GM21360 (cell line): ENCODE results near the gene IFI30.
"Not testable (repeated sequence)": the region's sequence is repeated elsewhere in the genome, so short reads cannot be mapped to it uniquely, and the experiment has no call there.

Experiments used
- ATAC-seq: cut with Tn5 transposase; IDR thresholded peaks from one replicate; pipeline ENCODE4 v1.9.1; 2021; ENCODE audit warnings: mild to moderate bottlenecking, moderate library complexity; ENCODE audit not compliant: unreplicated experiment

Gene IFI30

DNA sequence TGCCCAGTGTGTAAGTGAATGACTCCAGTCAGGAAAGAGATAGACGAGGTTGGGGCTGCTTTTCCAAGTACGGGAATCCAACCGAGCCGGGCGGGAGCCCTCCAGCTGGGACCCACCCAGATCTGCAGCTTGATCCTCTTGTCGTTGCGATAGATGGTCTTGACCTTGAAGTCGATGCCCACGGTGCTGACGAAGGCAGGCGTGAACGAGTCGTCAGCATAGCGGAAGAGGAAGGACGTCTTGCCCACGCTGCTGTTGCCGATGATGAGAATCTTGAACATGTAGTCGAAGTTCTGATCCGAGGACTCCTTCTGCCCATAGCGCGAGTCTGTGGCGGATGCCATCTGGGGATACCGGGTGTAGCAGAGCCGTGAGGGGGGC, 28.8 kb downstream of the IFI30 start:
- ATAC-seq: no peak

GRCh38 chr19:18202778-18203407, 29.3 kb downstream of the IFI30 start:
- ATAC-seq: no peak

DNA sequence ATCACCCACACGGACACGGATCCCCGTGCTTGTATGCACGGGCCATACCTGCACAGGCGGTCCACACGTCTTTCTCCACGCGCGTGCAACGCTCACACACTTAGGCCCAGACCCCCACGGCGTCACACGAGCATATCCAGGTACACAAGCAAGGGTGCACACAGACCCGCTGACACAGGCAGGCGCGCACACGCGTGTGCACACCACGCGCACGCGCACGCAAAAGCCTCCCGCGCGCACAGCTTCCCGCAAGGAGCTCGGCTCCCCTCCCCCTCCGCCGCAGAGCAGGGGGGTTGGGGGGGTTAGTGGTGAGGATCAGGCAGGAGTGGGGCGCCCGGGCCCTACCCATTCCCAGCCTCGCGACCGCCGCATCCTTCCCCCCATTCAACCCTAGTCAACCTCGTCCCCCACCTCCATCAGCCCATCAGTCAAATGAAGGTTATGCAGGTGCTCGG, 29.8 kb downstream of the IFI30 start:
- no peak for ATAC-seq

DNA sequence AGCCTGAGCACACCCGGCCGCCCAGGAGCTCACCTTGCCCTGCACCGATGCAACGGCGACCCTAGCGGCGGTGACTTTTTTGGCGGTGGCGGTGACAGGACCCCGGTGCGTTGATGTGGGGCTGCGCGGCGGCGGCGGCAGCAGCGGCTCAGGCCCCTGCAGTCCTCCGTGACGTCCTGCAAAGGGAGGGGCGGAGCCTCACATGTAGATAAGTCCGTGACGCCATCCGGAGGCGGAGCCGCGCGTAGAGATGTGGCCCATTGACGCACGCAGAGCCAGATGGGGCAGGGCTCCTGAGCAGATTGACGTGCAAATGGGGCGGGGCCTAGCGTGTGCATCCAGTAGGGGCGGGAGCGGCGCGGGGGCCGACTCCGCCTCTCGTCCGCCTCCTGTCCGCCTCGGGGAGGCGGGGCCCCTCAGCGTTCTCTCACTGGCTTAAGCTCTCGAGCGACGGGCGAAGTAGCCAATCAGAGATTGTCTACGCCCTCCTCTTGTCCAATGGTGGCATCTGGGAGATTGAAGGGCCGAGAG, 30.3 kb downstream of the IFI30 start, which contains the start of gene RAB3A:
Gene RAB3A, minus strand, starts transcription at position 180 of the 531 bp plus-strand sequence. CDS start 1,302 bp downstream, outside the sequence.
- peak; percentile 83 for ATAC-seq

- peak; percentile 5 for ATAC-seq
These were observed 31.0 kb downstream of the IFI30 start for GRCh38 chr19:18204394-18205199.

GRCh38 chr19:18205200-18205892, 31.7 kb downstream of the IFI30 start:
- no peak for ATAC-seq

GRCh38 chr19:18206018-18206417, 32.4 kb downstream of the IFI30 start:
- no peak for ATAC-seq

- ATAC-seq: no peak
These were observed 34.7 kb downstream of the IFI30 start for GRCh38 chr19:18208098-18208951.

- not testable (repeated sequence) for ATAC-seq
These were observed 36.3 kb downstream of the IFI30 start for GRCh38 chr19:18209912-18210311.

- ATAC-seq: no peak
These were observed 38.1 kb downstream of the IFI30 start for GRCh38 chr19:18211683-18212082.

DNA sequence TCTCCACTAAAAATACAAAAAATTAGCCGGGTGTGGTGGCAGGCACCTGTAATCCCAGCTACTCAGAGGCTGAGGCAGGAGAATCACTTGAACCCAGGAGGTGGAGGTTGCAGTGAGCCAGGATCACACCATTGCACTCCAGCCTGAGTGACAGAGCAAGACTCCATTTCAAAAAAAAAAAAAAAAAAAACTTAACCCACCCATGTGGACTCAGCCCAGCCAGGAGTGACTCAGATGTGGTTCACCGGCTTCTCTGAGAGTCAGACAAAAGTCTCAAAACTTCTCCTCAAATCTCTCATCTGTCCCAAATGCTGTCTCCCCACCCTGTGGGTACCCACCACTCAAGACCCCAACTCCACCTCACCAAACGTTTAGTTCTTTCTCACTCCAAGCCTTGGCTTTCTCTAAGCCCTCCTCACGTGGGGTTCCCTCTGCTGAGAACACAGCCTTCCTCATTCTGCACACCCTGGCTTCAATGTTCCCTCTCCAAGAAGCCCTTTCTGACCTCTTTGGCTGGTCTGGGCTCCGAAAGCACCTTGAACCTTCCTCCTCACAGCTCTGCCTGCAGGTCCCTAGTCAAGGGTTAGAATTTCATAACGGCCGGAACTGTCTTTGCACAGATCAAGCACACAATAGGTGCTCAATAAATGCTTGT, 41.3 kb downstream of the IFI30 start:
- ATAC-seq: no peak

DNA sequence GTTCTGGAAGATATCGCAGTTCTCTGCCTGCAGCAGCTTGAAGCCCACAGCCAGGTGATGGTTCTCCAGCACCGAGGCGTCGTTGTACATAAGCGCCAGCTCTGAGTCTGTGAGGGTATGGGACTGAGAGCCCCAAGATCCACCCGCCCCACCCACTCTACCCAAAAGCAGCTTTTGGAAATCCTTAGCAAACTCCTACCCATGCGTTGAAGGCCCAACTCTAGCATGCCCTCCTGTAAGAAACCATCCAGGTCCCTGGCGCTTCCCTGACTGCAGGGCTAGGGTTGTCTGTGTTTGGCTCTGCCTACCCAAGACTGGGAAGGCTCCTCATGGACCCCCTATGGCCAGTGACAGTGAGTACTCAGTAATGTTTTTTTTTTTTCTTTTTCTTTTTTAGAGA, 43.2 kb downstream of the IFI30 start:
- no peak for ATAC-seq

GRCh38 chr19:18218159-18218558, 44.5 kb downstream of the IFI30 start:
- ATAC-seq: no peak

DNA sequence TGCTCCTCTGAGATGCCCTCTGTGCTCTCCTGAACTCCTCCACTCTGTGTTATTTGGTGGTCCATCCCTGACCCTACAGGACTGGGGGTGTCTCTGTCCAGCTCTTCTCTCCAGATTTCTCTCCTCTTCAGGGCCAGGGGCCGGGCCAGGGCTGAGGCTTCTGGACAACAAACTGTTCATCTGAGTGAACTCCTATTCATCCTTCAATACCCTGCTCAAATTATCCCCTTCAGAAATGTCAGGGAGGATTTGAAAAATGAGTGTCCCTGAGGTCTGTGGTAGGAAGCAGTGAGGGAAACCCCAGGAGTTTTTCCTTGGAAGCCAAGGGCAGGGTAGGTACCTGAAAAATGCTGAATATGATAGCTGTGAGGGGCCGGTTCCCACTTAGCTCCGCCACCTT, 45.0 kb downstream of the IFI30 start:
- ATAC-seq: no peak

- ATAC-seq: no peak
These were observed 46.5 kb downstream of the IFI30 start for GRCh38 chr19:18219911-18220631.

DNA sequence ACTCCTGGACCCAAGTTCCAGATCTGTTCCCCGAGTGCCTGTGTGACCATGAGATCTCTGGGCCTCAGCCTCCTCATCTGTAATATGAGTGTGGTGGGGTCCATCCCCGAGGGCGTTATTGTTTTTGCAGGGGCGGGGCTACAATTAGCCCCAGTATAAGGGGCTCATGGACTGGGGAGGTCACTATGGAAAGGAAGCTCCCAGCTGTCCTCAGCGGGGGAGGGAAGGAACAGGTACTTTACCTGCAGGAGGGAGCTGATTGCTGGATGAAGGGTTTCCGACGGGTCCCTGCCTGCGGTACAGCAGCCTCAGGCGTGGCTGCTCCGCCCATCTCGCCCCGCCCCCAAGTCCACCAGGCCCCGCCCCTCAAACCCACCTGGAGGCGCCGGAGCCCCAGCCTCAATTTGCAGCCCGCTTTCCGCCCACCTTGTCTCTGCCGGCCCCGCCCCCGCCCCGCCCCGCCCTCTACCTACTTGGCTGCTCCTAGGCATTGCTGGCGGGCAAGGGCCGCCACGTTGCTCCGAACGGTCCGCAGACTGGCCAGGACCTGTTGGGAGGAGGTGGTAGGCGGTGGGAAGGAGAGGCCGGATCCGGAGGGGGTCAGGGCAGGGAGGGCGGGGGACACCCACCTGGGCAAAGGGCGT, 47.1 kb downstream of the IFI30 start:
- ATAC-seq: no peak

DNA sequence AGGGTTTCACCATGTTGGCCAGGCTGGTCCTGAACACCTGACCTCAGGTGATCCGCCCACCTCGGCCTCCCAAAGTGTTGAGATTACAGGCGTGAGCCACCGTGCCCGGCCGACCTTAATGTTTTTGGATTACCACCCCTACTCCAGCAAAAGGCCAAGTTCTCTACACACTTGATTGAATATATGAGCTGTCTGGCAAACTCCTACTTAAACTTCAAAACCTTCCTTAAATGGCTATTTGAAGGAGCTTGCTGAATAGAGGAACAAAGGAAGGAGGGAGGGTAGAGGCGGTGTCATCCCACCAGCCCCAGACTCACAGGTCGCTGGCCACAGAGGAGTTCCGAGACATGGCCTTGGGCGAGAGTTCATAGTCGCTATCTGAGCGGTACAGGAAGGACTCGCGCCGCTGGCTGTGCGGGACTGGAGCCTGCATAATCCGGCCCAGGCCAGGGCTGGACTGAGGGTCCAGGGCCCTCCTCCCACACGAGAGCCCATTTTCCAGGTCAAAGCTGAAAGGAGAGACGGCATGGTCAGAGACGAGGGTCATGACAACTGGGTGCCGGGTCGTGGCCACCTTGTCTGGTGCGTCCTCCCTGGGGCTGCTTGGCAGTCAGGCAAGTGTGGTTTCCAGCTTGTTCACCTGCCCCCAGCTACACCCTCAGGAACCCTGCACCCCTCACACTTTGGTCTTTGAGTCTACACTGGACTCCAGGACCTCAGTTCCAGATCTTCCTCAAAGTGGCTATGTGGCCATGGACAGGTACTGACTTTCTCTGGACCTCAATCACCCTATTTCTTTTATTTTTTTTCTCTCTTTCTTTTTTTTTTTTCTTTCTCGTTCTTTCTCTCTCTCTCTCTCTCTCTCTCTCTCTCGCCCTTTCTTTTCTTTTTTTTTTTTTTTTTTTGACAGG, 48.5 kb downstream of the IFI30 start:
- ATAC-seq: no peak
